Tibial nerve (tissue), 3 donors: Measurements from ENCODE around the gene C5orf15.

Experiments
- POLR2A ChIP-seq, 2 donors: fragments of 450-650 bp; IDR thresholded peaks; one replicate each; pipeline ENCODE4 v1.6.1; 2017; ENCODE audit warnings: antibody characterized with exemption in 2 of 2, mild to moderate bottlenecking in 2 of 2, moderate library complexity in 2 of 2
- TF ChIP-seq, protein P1 (sequence below), 5 experiments: fragments of 200-600 bp in 3 of 5; fragments of 450-650 bp in 2 of 5; sonication (generic) in 3 of 5; IDR thresholded peaks; one replicate each; pipeline ENCODE4 v1.5.1; 2016 to 2019; ENCODE audit warnings: antibody characterized with exemption in 5 of 5, mild to moderate bottlenecking in 3 of 5, moderate library complexity in 2 of 5

DNA sequence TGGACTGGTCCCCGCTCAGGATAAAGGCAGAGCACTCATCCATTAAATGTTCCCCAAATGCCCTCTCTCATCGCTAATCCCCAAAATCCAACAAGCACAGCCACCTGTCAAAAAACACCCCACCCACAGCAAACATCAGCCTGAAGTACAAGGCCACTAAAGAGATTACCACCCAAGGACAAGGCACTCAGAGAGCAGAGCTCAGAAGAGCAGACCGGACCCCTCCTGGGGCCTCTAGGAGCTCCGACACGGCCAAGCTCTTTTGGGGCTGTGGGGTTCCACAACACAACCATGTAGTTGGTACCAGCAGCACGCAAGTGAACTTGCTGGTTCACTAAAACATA lies 26.5 kb upstream of the C5orf15 start:
- TF ChIP-seq, protein P1, sequence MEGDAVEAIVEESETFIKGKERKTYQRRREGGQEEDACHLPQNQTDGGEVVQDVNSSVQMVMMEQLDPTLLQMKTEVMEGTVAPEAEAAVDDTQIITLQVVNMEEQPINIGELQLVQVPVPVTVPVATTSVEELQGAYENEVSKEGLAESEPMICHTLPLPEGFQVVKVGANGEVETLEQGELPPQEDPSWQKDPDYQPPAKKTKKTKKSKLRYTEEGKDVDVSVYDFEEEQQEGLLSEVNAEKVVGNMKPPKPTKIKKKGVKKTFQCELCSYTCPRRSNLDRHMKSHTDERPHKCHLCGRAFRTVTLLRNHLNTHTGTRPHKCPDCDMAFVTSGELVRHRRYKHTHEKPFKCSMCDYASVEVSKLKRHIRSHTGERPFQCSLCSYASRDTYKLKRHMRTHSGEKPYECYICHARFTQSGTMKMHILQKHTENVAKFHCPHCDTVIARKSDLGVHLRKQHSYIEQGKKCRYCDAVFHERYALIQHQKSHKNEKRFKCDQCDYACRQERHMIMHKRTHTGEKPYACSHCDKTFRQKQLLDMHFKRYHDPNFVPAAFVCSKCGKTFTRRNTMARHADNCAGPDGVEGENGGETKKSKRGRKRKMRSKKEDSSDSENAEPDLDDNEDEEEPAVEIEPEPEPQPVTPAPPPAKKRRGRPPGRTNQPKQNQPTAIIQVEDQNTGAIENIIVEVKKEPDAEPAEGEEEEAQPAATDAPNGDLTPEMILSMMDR (IDR thresholded peaks at IDR 0.05) = no peak
- TF ChIP-seq POLR2A (IDR thresholded peaks at IDR 0.05) = no peak
